ENCODE data around the gene DYRK3. TPM values are rescaled to one million over a fixed set of nuclear protein-coding genes. Genes with fewer than 3 reads are reported as not detected.

Gene DYRK3
- total RNA-seq, 4 donors from 2014 or later: 0.85 to 1.8 (median 1.0) TPM

- in situ Hi-C loops (cut with MboI; ENCODE audit: low sequenced_read_pairs in 4 of 4): loop anchor here in 1 of 4 donors (25.0 kb wide), 1 partner anchor 144 kb away; no protein-coding TSS in a partner anchor
- no peak for DNase-seq
- H3K4me1 ChIP-seq: peaks cover 22 to 35% of the 10 kb centered on the region in 2 donors
- TF ChIP-seq POLR2A (IDR thresholded peaks at IDR 0.05): no peak
- TF ChIP-seq CTCF (IDR thresholded peaks at IDR 0.05 in 4 of 5, conservative IDR thresholded peaks at IDR 0.05 in 1 of 5): no peak
- H3K9me3 ChIP-seq: no peaks in the 10 kb centered on the region
- H3K4me3 ChIP-seq: no peak overlapping the region
- intact Hi-C loops (cut with DNase I; ENCODE audit: low total_unique reads): no loop called here
- no peak for ATAC-seq
- H3K36me3 ChIP-seq: no peaks in the 10 kb centered on the region
- H3K27me3 ChIP-seq: no peaks in the 10 kb centered on the region
- no peak overlapping the region for H3K27ac ChIP-seq
These were observed 33.0 kb downstream of the DYRK3 start for GRCh38 chr1:206668351-206668750.

GRCh38 chr1:206668874-206669410, 33.6 kb downstream of the DYRK3 start:
- no peaks in the 10 kb centered on the region for H3K9me3 ChIP-seq
- intact Hi-C loops (cut with DNase I; ENCODE audit: low total_unique reads): no loop called here
- TF ChIP-seq CTCF (IDR thresholded peaks at IDR 0.05 in 4 of 5, conservative IDR thresholded peaks at IDR 0.05 in 1 of 5) (no peak), POLR2A (IDR thresholded peaks at IDR 0.05) (no peak)
- H3K4me3 ChIP-seq: no peak overlapping the region
- in situ Hi-C loops (cut with MboI; ENCODE audit: low sequenced_read_pairs in 4 of 4): loop anchor here in 1 of 4 donors (25.0 kb wide), 1 partner anchor 143 kb away; no protein-coding TSS in a partner anchor
- no peak overlapping the region for H3K27ac ChIP-seq
- no peak for DNase-seq
- no peaks in the 10 kb centered on the region for H3K36me3 ChIP-seq
- no peaks in the 10 kb centered on the region for H3K27me3 ChIP-seq
- peaks cover 16 to 34% of the 10 kb centered on the region in 2 donors for H3K4me1 ChIP-seq
- no peak for ATAC-seq

- Histone ChIP-seq H3K9me3 (no peaks in the 10 kb centered on the region), H3K36me3 (no peaks in the 10 kb centered on the region), H3K4me1 (peaks cover 8 to 30% of the 10 kb centered on the region in 2 donors), H3K27me3 (no peaks in the 10 kb centered on the region), H3K4me3 (no peak overlapping the region), H3K27ac (no peak overlapping the region)
- TF ChIP-seq POLR2A (IDR thresholded peaks at IDR 0.05): no peak
- TF ChIP-seq CTCF (IDR thresholded peaks at IDR 0.05 in 4 of 5, conservative IDR thresholded peaks at IDR 0.05 in 1 of 5): no peak
- no peak for ATAC-seq
- in situ Hi-C loops (cut with MboI; ENCODE audit: low sequenced_read_pairs in 4 of 4): loop anchor here in 1 of 4 donors (25.0 kb wide), 1 partner anchor 140 kb away; no protein-coding TSS in a partner anchor
- DNase-seq: no peak
- intact Hi-C loops (cut with DNase I; ENCODE audit: low total_unique reads): no loop called here
These were observed 36.8 kb downstream of the DYRK3 start for GRCh38 chr1:206672011-206672688.

GRCh38 chr1:206672844-206673758, 37.8 kb downstream of the DYRK3 start:
- ATAC-seq: no peak
- no peaks in the 10 kb centered on the region for H3K36me3 ChIP-seq
- TF ChIP-seq POLR2A (IDR thresholded peaks at IDR 0.05) (no peak), CTCF (IDR thresholded peaks at IDR 0.05 in 4 of 5, conservative IDR thresholded peaks at IDR 0.05 in 1 of 5) (no peak)
- H3K27ac ChIP-seq: no peak overlapping the region
- H3K4me3 ChIP-seq: no peak overlapping the region
- H3K27me3 ChIP-seq: no peaks in the 10 kb centered on the region
- no peaks in the 10 kb centered on the region for H3K9me3 ChIP-seq
- H3K4me1 ChIP-seq: peaks cover 8 to 30% of the 10 kb centered on the region in 2 donors
- no peak for DNase-seq
- intact Hi-C loops (cut with DNase I; ENCODE audit: low total_unique reads): no loop called here
- in situ Hi-C loops (cut with MboI; ENCODE audit: low sequenced_read_pairs in 4 of 4): loop anchor here in 1 of 4 donors (25.0 kb wide), 1 partner anchor 139 kb away; no protein-coding TSS in a partner anchor
